NCI-H128 (cell line): ENCODE measurements around the gene HYI.
"Not testable (repeated sequence)": the region's sequence is repeated elsewhere in the genome, so short reads cannot be mapped to it uniquely, and the experiment has no call there.

ENCODE experiments used
- DNase-seq: peaks from one replicate; lab custom pipeline; 2025; ENCODE audit not compliant: unreplicated experiment; lab: John Stamatoyannopoulos, UW

The HYI gene

GRCh38 chr1:43432171-43432860 lies 21.4 kb downstream of the HYI start:
- no peak for DNase-seq

GRCh38 chr1:43431676-43432075 lies 22.1 kb downstream of the HYI start:
- DNase-seq: no peak

DNA sequence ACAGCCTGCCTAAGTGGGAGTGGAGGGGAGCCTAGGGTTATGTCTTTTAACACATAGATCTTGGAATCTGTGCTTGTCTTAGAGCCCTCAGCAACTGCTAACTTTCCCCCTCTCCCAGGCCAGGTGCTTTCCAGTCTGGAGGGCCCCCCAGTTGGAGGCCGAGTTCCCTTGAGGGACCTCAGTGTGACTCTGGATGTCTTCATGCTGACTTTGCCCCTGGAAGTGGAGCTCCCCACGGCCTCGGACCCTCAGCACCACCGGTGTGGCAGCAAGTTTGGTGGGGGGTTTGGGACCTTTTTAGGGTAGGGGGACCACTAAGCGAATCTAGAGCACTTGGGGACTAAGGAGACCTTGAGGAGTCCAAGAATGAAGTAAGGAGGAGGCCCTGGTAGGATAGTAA lies 22.9 kb downstream of the HYI start:
- DNase-seq: no peak

- no peak for DNase-seq
Observed at GRCh38 chr1:43427941-43428340, 25.8 kb downstream of the HYI start.

- no peak for DNase-seq
Observed at GRCh38 chr1:43427524-43427923, 26.2 kb downstream of the HYI start.

- DNase-seq: no peak
Observed at GRCh38 chr1:43426221-43426620, 27.5 kb downstream of the HYI start.

DNA sequence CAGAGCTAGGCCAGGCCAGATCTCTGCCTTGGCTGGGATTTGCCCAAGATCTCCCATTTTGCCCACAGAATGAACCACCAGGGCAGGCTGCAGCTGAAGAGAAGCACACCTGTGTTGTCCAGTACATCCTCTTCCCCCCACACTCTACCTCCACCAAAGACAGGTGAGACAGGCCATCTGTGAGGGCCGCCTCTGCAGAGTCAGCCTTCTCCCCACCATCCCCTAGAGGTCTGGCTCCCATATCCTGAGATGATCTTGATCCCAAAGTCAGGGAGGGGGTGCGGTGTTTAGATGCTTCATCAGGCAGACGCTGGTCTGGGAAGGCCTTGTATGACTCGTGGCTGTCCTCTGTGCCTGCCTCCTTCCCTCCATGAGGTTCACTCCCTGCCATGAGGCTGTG lies 28.7 kb downstream of the HYI start:
- no peak for DNase-seq

DNA sequence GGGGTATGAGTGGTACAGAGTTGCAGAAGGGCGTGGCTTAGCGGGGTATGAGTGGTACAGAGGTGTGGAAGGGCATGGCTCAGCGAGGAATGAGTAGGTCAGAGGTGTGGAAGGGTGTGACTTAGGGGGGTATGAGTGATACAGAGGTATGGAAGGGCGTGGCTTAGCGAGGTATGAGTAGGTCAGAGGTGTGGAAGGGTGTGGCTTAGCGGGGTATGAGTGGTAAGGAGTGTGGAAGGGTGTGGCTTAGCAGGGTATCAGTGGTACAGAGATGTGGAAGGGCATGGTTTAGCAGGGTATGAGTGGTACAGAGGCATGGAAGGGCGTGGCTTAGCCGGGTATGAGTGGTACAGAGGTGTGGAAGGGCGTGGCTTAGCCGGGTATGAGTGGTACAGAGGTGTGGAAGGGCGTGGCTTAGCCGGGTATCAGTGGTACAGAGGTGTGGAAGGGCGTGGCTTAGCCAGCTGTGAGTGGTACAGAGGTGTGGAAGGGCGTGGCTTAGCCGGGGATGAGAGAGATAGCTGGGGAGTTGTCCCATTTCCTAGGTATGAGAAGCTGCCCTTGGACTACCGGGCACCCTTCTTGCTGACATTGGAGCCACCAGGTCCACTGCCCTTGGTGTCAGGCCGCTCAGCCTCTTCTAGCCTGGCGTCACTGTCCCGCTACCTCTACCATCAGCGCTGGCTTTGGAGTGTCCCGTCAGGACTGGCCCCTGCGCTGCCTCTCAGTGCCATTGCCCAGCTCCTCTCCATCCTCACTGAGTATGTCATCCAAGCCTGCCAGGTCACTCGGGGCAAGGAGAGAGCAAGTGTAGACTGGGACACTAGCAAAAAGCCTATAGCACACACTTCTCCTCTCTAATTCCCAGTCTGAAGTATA lies 29.8 kb downstream of the HYI start:
- DNase-seq: no peak

DNA sequence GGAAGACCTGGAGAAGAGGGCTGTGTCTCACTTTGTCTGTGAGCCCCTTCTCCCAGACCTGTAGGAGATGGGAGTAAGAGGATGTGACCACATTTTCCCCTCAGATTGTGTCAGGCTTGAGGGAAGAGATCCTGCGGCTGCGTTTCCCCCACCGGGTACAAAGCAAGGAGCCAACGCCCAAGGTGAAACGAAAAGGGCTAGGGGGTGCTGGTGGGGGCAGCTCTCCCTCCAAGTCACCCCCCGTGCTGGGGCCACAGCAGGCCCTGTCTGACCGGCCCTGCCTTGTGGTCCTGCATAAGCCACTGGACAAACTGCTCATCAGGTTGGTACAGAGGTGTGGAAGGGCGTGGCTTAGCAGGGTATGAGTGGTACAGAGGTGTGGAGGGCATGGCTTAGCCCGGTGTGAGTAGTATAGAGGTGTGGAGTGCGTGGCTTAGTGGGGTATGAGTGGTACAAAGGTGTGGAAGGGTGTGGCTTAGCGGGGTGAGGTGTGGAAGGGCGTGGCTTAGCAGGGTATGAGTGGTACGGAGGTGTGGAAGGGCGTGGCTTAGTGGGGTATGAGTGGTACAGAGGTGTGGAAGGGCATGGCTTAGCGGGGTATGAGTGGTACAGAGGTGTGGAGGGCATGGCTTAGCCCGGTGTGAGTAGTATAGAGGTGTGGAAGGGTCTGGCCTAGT lies 30.6 kb downstream of the HYI start:
- DNase-seq: no peak

GRCh38 chr1:43421976-43422750 lies 31.6 kb downstream of the HYI start:
- no peak for DNase-seq

GRCh38 chr1:43421396-43421795 lies 32.3 kb downstream of the HYI start:
- no peak for DNase-seq

GRCh38 chr1:43420874-43421273 lies 32.9 kb downstream of the HYI start:
- DNase-seq: no peak

DNA sequence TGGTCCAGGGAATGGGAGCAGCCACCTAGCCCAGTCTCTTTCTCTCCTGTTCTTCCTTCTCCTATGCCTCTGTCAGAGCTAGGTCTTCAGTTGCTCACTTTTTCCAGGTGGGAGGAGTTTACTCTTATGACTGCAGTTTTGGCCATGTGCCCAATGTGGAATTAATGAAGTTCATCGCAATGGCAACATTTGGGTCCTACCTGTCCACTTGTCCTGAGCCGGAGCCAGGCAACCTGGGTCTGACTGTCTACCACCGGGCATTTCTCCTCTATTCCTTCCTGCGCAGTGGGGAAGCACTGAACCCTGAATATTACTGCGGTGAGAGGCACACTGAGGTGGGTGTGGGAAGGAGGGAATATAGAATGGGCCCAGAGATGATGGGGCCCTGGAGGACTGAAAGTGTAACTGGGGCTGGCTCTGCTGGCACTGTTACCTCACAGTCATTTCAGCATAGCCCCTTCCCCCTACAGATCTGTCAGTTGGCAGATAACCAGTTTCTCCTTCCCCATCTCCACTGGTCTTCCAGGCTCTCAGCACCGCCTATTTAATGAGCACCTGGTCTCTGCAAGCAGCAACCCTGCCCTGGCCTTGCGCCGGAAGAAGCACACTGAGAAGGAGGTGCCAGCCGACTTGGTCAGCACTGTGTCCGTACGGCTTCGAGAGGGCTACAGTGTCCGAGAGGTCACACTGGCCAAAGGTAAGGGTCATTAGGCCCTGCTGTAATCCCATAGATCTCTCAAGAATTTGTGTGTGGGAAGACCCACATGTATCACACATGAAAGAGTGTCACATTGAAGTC lies 33.9 kb downstream of the HYI start:
- DNase-seq: no peak

DNA sequence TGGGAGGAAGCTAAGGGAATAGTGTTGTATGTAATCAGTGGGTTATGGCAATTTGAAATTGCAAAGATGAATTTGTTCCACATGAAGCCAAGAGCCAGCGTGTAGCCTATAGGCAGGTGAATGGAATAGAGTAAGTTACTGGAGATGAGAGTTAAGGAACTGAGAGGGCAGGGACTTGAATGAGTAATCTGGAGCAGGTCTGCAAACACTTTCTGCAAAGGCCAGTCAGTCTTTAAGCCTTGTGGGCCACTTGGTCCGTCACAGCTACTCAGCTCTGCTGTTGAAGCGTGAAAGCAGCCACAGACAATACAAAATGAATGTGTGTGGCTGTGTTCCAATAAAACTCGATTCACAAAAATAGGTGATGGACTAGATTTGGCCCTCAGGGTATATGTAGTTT lies 34.9 kb downstream of the HYI start:
- no peak for DNase-seq

DNA sequence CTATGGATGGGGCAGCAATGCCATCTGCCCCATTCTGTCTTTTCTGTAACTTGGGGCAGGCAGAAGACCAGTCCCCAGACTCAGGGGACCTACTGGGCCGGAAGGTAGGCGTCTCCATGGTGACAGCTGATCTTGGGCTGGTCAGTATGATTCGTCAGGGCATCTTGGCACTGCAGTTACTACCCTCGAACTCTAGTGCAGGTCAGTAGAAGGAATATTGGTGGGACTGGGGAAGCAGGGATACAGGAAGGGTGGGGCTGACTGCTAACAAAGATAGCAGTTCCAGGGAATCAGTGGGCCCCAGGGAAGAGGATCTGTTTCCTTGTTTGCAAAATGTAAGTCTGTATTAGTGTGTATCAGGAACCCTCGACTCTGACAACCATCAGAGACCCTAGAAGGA lies 37.8 kb downstream of the HYI start:
- DNase-seq: no peak

DNA sequence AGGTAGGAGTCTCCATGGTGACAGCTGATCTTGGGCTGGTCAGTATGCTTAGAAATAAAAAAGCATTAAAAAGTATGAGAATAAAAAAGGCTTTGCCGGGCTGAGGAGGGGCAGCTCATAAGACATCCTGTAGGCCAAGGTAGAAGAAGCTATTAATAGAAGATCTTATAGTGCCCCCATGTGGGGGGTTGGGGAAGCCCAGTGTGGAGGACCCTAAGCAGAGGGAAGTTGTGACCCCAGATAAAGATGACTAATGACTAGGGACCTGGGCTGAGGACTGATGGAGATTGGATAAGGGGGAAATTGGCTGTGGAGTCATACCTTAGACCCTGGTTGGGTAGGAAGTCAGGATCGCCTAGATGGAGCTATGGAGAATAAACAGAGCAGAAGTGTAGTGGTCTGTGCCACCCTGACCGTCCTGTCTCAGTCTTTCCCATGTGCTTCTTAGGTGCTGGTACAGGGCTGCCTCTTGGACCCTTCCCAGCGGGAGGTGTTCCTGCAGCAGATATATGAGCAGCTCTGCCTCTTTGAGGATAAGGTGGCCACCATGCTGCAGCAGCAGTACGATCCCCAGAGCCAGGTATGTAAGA lies 39.0 kb downstream of the HYI start:
- peak; percentile 43 for DNase-seq

DNA sequence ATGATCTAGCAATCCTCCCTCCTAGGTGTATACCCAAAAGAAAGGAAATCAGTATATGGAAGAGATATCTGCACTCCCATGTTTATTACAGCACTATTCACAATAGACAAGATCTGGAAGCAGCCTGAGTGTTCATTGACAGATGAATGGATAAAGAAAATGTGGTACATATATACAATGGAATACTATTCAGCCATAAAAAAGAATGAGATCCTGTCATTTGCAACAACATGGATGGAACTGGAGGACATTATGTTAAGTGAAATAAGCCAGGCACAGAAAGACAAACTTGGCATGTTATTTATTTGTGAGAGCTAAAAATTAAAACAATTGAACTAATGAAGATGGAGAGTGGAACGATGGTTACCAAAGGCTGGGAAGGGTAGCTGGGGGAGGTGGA lies 40.3 kb downstream of the HYI start:
- not testable (repeated sequence) for DNase-seq

GRCh38 chr1:43410571-43410970 lies 43.2 kb downstream of the HYI start:
- DNase-seq: no peak

- no peak for DNase-seq
Observed at GRCh38 chr1:43405876-43406234, 47.9 kb downstream of the HYI start.

DNA sequence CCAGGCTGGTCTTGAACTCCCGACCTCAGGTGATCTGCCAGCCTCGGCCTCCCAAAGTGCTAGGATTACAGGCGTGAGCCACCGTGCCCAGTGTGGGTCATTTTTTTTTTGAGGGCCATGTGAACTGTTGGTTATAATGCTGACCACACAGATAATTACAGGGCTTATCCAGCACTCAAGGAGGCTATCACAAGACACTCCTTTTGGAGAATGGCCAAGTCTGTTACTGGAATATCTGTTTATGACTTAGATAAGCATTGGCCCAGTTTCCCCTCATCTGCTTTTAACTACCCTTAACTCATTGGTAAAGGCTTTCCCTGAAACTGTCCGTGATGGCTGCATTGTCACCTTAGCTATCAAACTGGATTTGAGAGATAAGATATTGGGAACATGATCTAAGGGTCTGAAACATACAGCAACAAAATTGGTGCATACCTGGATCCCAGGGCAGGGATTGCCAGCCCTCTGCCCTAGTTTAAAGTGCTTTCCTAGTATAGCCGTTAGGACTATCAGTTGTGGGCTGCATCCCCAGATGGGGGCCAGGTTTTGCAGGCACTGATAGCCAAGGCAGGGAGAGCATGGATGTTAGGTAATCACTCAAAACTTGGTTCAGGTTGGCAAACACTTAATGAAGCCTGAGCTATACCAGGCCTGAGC lies 48.4 kb downstream of the HYI start:
- no peak for DNase-seq
